ENCODE results near the gene ZFP1.
A peak's percentile ranks its signal among the peaks of the same experiment; 100 is the strongest.
"Not testable (repeated sequence)": the region's sequence is repeated elsewhere in the genome, so short reads cannot be mapped to it uniquely, and the experiment has no call there.

Gene ZFP1

GRCh38 chr16:75113541-75114121 is 34.7 kb upstream of the ZFP1 start:
- DNase-seq (ENCODE audit: low spot score), result no peak

- no peak for DNase-seq (ENCODE audit: low spot score)
Measured at GRCh38 chr16:75114179-75114945, 34.0 kb upstream of the ZFP1 start.

- no peak for DNase-seq (ENCODE audit: low spot score)
Measured at GRCh38 chr16:75114946-75115825, 33.1 kb upstream of the ZFP1 start.

- peak; percentile 91 for DNase-seq (ENCODE audit: low spot score)
Measured at GRCh38 chr16:75116081-75116910, 32.0 kb upstream of the ZFP1 start, which contains the start of gene LDHD. Gene LDHD (minus strand): TSS chr16:75116780. CDS start chr16:75116720, 60 bp downstream.

GRCh38 chr16:75116911-75117245 is 31.4 kb upstream of the ZFP1 start:
- no peak for DNase-seq (ENCODE audit: low spot score)

- DNase-seq (ENCODE audit: low spot score), result no peak
Measured at GRCh38 chr16:75118943-75119539, 29.3 kb upstream of the ZFP1 start.

GRCh38 chr16:75120253-75120652 is 28.1 kb upstream of the ZFP1 start:
- DNase-seq (ENCODE audit: low spot score), result no peak

- DNase-seq (ENCODE audit: low spot score), result no peak
Measured at GRCh38 chr16:75121949-75122568, 26.3 kb upstream of the ZFP1 start.

GRCh38 chr16:75122609-75123008 is 25.7 kb upstream of the ZFP1 start:
- no peak for DNase-seq (ENCODE audit: low spot score)

GRCh38 chr16:75127713-75128415 is 20.5 kb upstream of the ZFP1 start:
- no peak for DNase-seq (ENCODE audit: low spot score)

GRCh38 chr16:75129421-75130149 is 18.7 kb upstream of the ZFP1 start:
- DNase-seq (ENCODE audit: low spot score), result not testable (repeated sequence)

- no peak for DNase-seq (ENCODE audit: low spot score)
Measured at GRCh38 chr16:75130150-75130771, 18.1 kb upstream of the ZFP1 start.

- DNase-seq (ENCODE audit: low spot score), result no peak
Measured at GRCh38 chr16:75131081-75131480, 17.2 kb upstream of the ZFP1 start.

- no peak for DNase-seq (ENCODE audit: low spot score)
Measured at GRCh38 chr16:75138233-75138632, 10.1 kb upstream of the ZFP1 start.

- DNase-seq (ENCODE audit: low spot score), result no peak
Measured at GRCh38 chr16:75138636-75139035, 9.7 kb upstream of the ZFP1 start.

GRCh38 chr16:75139498-75139897 is 8.8 kb upstream of the ZFP1 start:
- DNase-seq (ENCODE audit: low spot score), result no peak

- DNase-seq (ENCODE audit: low spot score), result no peak
Measured at GRCh38 chr16:75143941-75144340, 4.4 kb upstream of the ZFP1 start.

GRCh38 chr16:75147968-75148310 is 385 bp upstream of the ZFP1 start:
- no peak for DNase-seq (ENCODE audit: low spot score)

- DNase-seq (ENCODE audit: low spot score), result no peak
Measured at GRCh38 chr16:75151798-75152197, 3.5 kb downstream of the ZFP1 start.

Data from pons (tissue), 1 donor.